Measurements from ENCODE around the gene DICER1.

Gene DICER1

GRCh38 chr14:95189367-95190132, 32.2 kb upstream of the DICER1 start:
- H3K27me3 ChIP-seq (ENCODE audit: insufficient read depth, low read length, poor library complexity, severe bottlenecking) = no peaks in the 10 kb centered on the region
- H3K36me3 ChIP-seq (ENCODE audit: insufficient read depth, low read length) = no peaks in the 10 kb centered on the region
- H3K9me3 ChIP-seq (ENCODE audit: insufficient read depth, low read depth, low read length) = no peaks in the 10 kb centered on the region
- H3K9me2 ChIP-seq (replicated peaks; ENCODE audit: low read depth, low read length) = no peaks in the 10 kb centered on the region
- no peaks in the 10 kb centered on the region for H3F3A ChIP-seq (ENCODE audit: low read depth)
- no peak overlapping the region for H2AFZ ChIP-seq (ENCODE audit: low read length)
- H3K4me1 ChIP-seq (ENCODE audit: insufficient read depth, low read length, poor library complexity, severe bottlenecking) = no peaks in the 10 kb centered on the region
- TF ChIP-seq EZH2phosphoT487 (IDR thresholded peaks at IDR 0.05; ENCODE audit: borderline replicate concordance) = no peak
- TF ChIP-seq, protein P1, sequence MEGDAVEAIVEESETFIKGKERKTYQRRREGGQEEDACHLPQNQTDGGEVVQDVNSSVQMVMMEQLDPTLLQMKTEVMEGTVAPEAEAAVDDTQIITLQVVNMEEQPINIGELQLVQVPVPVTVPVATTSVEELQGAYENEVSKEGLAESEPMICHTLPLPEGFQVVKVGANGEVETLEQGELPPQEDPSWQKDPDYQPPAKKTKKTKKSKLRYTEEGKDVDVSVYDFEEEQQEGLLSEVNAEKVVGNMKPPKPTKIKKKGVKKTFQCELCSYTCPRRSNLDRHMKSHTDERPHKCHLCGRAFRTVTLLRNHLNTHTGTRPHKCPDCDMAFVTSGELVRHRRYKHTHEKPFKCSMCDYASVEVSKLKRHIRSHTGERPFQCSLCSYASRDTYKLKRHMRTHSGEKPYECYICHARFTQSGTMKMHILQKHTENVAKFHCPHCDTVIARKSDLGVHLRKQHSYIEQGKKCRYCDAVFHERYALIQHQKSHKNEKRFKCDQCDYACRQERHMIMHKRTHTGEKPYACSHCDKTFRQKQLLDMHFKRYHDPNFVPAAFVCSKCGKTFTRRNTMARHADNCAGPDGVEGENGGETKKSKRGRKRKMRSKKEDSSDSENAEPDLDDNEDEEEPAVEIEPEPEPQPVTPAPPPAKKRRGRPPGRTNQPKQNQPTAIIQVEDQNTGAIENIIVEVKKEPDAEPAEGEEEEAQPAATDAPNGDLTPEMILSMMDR (conservative IDR thresholded peaks at IDR 0.05; ENCODE audit: low read length) = no peak
- H3K79me2 ChIP-seq (ENCODE audit: insufficient read depth, low read length) = no peaks in the 10 kb centered on the region
- no peak overlapping the region for H3K4me2 ChIP-seq (ENCODE audit: low read depth, low read length, poor library complexity, severe bottlenecking)
- no peaks in the 10 kb centered on the region for H4K20me1 ChIP-seq (ENCODE audit: insufficient read depth, low read length, poor library complexity, severe bottlenecking)
- no peak overlapping the region for H3K4me3 ChIP-seq (ENCODE audit: low read length, poor library complexity, severe bottlenecking)
- H3K9ac ChIP-seq (ENCODE audit: low read depth, low read length, poor library complexity, severe bottlenecking) = no peak overlapping the region

GRCh38 chr14:95188380-95188779, 31.1 kb upstream of the DICER1 start:
- H3K27me3 ChIP-seq (ENCODE audit: insufficient read depth, low read length, poor library complexity, severe bottlenecking) = no peaks in the 10 kb centered on the region
- no peaks in the 10 kb centered on the region for H4K20me1 ChIP-seq (ENCODE audit: insufficient read depth, low read length, poor library complexity, severe bottlenecking)
- no peak overlapping the region for H3K4me3 ChIP-seq (ENCODE audit: low read length, poor library complexity, severe bottlenecking)
- H3K9ac ChIP-seq (ENCODE audit: low read depth, low read length, poor library complexity, severe bottlenecking) = no peak overlapping the region
- H3K9me3 ChIP-seq (ENCODE audit: insufficient read depth, low read depth, low read length) = no peaks in the 10 kb centered on the region
- no peak overlapping the region for H2AFZ ChIP-seq (ENCODE audit: low read length)
- no peak overlapping the region for H3K4me2 ChIP-seq (ENCODE audit: low read depth, low read length, poor library complexity, severe bottlenecking)
- H3K4me1 ChIP-seq (ENCODE audit: insufficient read depth, low read length, poor library complexity, severe bottlenecking) = no peaks in the 10 kb centered on the region
- no peaks in the 10 kb centered on the region for H3K79me2 ChIP-seq (ENCODE audit: insufficient read depth, low read length)
- no peaks in the 10 kb centered on the region for H3F3A ChIP-seq (ENCODE audit: low read depth)
- H3K36me3 ChIP-seq (ENCODE audit: insufficient read depth, low read length) = no peaks in the 10 kb centered on the region
- TF ChIP-seq EZH2phosphoT487 (IDR thresholded peaks at IDR 0.05; ENCODE audit: borderline replicate concordance) = no peak
- TF ChIP-seq, protein P1 (conservative IDR thresholded peaks at IDR 0.05; ENCODE audit: low read length) = no peak
- H3K9me2 ChIP-seq (replicated peaks; ENCODE audit: low read depth, low read length) = no peaks in the 10 kb centered on the region

- H3K9ac ChIP-seq (ENCODE audit: low read depth, low read length, poor library complexity, severe bottlenecking) = no peak overlapping the region
- no peaks in the 10 kb centered on the region for H3K4me1 ChIP-seq (ENCODE audit: insufficient read depth, low read length, poor library complexity, severe bottlenecking)
- H3F3A ChIP-seq (ENCODE audit: low read depth) = no peaks in the 10 kb centered on the region
- H3K9me2 ChIP-seq (replicated peaks; ENCODE audit: low read depth, low read length) = no peaks in the 10 kb centered on the region
- H3K9me3 ChIP-seq (ENCODE audit: insufficient read depth, low read depth, low read length) = no peaks in the 10 kb centered on the region
- no peak overlapping the region for H2AFZ ChIP-seq (ENCODE audit: low read length)
- no peak overlapping the region for H3K4me2 ChIP-seq (ENCODE audit: low read depth, low read length, poor library complexity, severe bottlenecking)
- no peaks in the 10 kb centered on the region for H4K20me1 ChIP-seq (ENCODE audit: insufficient read depth, low read length, poor library complexity, severe bottlenecking)
- H3K36me3 ChIP-seq (ENCODE audit: insufficient read depth, low read length) = no peaks in the 10 kb centered on the region
- H3K4me3 ChIP-seq (ENCODE audit: low read length, poor library complexity, severe bottlenecking) = no peak overlapping the region
- TF ChIP-seq, protein P1 (conservative IDR thresholded peaks at IDR 0.05; ENCODE audit: low read length) = no peak
- no peaks in the 10 kb centered on the region for H3K27me3 ChIP-seq (ENCODE audit: insufficient read depth, low read length, poor library complexity, severe bottlenecking)
- no peaks in the 10 kb centered on the region for H3K79me2 ChIP-seq (ENCODE audit: insufficient read depth, low read length)
Observed at GRCh38 chr14:95185767-95186392, 28.6 kb upstream of the DICER1 start.

Measured in Loucy (cell line).